WI38 (cell line): ENCODE results near the gene SLC34A1.
"Not testable (repeated sequence)": the region's sequence is repeated elsewhere in the genome, so short reads cannot be mapped to it uniquely, and the experiment has no call there.

Experiments used
- H3K4me3 ChIP-seq: 2 replicates; pipeline ENCODE4 v1.5.1; 2011; ENCODE audit warnings: low read depth, mild to moderate bottlenecking, control low read depth, low read length
- TF ChIP-seq, protein P1 (sequence below): IDR thresholded peaks from 2 replicates; pipeline ENCODE4 v1.5.1; 2012; ENCODE audit warnings: low read depth, mild to moderate bottlenecking, control low read depth, low read length

SLC34A1 gene

DNA sequence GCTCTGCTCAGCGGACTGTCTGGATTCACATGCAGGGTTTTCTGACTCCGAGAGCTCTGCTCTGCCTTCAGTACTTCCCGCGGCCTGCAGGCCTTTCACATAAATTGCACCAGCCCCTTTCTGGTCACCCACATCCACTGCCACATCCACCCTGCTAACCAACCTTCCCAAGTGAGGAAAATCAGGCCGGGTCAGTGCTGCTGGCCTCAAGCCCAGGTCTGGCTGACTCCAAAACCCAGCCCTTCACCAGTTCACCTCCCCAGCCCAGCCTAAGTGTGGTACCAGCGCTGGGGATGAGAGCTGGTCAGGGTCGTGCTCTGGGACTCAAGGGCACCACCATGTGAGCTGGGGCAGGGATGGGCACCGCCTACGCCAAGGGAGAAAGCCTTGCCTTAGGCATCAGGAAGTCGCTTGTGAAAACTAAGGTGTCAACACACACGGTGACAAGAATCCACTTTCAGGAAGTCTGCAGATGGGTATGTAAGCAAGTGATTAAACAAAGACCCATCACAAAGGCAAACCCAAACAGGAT lies 45.1 kb upstream of the SLC34A1 start:
- TF ChIP-seq, protein P1, sequence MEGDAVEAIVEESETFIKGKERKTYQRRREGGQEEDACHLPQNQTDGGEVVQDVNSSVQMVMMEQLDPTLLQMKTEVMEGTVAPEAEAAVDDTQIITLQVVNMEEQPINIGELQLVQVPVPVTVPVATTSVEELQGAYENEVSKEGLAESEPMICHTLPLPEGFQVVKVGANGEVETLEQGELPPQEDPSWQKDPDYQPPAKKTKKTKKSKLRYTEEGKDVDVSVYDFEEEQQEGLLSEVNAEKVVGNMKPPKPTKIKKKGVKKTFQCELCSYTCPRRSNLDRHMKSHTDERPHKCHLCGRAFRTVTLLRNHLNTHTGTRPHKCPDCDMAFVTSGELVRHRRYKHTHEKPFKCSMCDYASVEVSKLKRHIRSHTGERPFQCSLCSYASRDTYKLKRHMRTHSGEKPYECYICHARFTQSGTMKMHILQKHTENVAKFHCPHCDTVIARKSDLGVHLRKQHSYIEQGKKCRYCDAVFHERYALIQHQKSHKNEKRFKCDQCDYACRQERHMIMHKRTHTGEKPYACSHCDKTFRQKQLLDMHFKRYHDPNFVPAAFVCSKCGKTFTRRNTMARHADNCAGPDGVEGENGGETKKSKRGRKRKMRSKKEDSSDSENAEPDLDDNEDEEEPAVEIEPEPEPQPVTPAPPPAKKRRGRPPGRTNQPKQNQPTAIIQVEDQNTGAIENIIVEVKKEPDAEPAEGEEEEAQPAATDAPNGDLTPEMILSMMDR: no peak
- H3K4me3 ChIP-seq: no peak overlapping the region

DNA sequence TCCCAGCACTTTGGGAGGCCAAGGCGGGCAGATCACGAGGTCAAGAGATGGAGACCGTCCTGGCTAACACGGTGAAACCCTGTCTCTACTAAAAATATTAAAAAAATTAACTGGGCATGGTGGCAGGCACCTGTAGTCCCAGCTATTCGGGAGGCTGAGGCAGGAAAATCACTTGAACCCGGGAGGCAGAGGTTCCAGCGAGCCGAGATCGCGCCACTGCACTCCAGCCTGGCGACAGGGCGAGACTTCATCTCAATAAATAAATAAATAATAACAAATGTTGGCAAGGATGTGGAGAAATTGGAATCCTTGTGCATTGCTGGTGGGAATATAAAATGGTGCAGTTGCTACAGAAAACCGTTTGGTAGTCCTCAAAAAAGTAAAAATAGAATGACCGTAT lies 41.2 kb upstream of the SLC34A1 start:
- H3K4me3 ChIP-seq: not testable (repeated sequence)

DNA sequence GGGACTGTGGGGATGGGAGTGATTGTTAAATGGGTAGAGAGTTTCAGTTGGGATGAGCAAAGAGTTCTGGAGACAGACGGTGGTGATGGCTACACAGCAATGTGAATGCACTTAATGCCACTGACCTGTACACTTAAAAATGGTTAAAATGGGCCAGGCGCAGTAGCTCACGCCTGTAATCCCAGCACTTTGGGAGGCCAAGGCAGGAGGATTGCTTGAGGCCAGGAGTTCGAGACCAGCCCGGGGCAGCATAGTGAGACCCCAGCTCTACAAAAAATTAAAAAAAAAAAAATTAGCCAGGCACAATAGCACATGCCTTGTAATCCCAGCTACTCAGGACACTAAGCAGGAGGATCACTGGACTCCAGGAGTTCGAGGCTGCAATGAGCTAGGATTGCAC lies 40.5 kb upstream of the SLC34A1 start:
- no peak overlapping the region for H3K4me3 ChIP-seq
- TF ChIP-seq, protein P1: no peak

DNA sequence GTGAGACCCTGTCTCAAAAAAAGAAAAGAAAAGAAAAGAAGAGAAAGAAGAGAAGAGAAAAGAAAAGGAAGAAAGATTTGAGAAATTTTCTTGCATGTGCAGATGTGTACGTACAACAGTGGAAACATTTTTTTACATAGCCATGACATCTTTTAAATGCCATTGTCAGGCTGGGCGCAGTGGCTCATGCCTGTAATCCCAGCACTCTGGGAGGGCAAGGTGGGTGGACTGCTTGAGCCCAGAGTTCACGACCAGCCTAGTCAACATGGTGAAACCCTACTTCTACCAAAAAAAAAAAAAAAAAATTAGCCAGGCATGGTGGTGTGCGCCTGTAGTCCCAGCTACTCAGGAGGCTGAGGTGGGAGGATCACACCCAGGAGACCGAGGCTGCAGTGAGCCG lies 39.3 kb upstream of the SLC34A1 start:
- TF ChIP-seq, protein P1: no peak
- no peak overlapping the region for H3K4me3 ChIP-seq

DNA sequence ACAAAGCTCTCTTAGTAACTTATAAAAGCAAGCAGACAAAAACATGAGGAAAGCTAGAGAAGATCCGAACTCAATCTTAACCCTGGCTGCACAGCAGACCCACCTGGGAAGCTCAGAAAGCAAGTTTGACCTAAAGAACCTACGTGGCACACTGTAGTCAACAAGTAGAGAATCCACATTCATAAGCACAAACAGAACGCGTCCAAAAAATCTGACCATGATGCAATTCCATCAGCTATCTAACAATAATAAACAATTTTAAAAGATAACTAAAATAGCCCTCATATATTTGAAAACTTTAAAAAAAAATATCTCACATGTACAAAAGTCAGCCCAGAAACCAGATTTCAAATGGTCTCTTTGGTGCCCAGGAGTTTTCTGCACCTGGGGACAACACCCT lies 37.4 kb upstream of the SLC34A1 start:
- no peak overlapping the region for H3K4me3 ChIP-seq

DNA sequence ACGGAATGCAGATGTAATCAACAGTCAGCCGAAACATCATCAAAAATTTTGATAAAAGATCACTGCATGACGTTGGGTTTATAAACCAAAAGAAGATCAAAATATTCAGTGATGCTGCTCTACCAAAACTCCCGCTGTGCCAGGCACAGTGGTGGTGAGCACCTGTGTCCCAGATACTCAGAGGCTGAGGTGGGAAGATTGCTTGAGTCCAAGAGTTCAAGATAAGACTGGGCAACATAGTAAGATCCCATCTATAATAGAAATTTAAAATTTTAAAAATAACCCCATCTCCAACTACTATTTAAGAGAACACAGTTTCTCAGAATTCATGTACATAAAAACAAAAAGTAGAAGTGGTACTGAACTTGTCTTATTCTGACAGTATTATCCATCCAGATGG lies 36.5 kb upstream of the SLC34A1 start:
- TF ChIP-seq, protein P1: no peak
- H3K4me3 ChIP-seq: no peak overlapping the region

More for the DNA sequence above, 37.4 kb upstream of the SLC34A1 start:
- TF ChIP-seq, protein P1: no peak

DNA sequence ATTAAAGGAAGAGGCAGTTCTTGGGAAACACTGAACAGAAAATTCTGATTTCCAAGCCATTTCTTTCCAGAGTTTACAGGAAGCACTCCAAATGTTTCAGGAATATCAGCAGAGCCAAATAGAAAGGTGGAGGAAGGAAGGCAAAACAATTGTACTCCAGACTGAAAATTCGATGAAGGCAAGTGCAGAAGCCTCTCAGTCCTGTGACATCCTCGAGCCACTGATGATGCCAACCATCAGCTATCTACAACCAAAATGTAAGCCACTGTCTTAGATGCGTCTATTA lies 34.9 kb upstream of the SLC34A1 start:
- H3K4me3 ChIP-seq: no peak overlapping the region; the same call in 1 of the 2 replicates
- TF ChIP-seq, protein P1: no peak

DNA sequence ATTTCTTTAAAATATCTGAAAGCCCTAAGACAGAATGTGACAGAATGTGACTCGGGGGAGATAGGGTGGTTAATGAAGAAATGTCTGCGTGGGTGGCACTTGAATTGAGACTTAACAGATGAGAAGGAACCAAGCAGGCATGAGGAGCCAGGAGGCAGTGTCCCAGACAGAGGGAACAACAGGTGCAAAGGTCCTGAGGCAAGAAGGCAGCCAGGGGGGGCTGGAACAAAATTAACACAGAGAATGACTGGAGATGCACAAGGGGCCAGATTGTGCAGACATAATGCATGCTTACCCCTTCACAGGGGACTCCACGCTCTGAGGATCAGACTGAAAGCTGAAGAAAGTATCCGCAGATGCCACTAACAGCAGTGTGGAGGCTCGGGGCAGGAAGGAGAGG lies 34.5 kb upstream of the SLC34A1 start:
- H3K4me3 ChIP-seq: no peak overlapping the region

More for the DNA sequence above, 34.5 kb upstream of the SLC34A1 start:
- TF ChIP-seq, protein P1: no peak
